BLaER1 treated with 17β-estradiol and CSF1 and Interleukin-3, amounts not matched to agents 10 nM and 100 nM (cell line): ENCODE data around the gene LANCL1.

Experiments used
- H3K27ac ChIP-seq, 11 experiments: shearing (Covaris generic); formaldehyde crosslinking; 2 replicates each; pipeline ENCODE4 v1.8.1; 2022
- H3K27me3 ChIP-seq, 11 experiments: shearing (Covaris generic); formaldehyde crosslinking; 2 replicates each; pipeline ENCODE4 v1.8.1; 2022
- H3K36me3 ChIP-seq, 11 experiments: shearing (Covaris generic); formaldehyde crosslinking; 2 replicates each; pipeline ENCODE4 v1.8.1; 2022
- H3K4me1 ChIP-seq, 10 experiments: shearing (Covaris generic); formaldehyde crosslinking; 2 replicates each; pipeline ENCODE4 v1.8.1; 2022
- H3K4me2 ChIP-seq, 11 experiments: shearing (Covaris generic); formaldehyde crosslinking; 2 replicates each; pipeline ENCODE4 v1.8.1; 2022
- H3K4me3 ChIP-seq, 10 experiments: shearing (Covaris generic); formaldehyde crosslinking; 2 replicates each; pipeline ENCODE4 v1.8.1; 2022
- H3K9ac ChIP-seq, 11 experiments: shearing (Covaris generic); formaldehyde crosslinking; 2 replicates each; pipeline ENCODE4 v1.8.1; 2022
- H3K9me3 ChIP-seq, 11 experiments: shearing (Covaris generic); formaldehyde crosslinking; replicated peaks in 1 of 11; 2 replicates each; pipeline ENCODE4 v1.8.1; 2022
- H4K20me1 ChIP-seq, 11 experiments: shearing (Covaris generic); formaldehyde crosslinking; 2 replicates each; pipeline ENCODE4 v1.8.1; 2022
- Cebpa-rat ChIP-seq, 11 experiments: shearing (Covaris generic); IDR thresholded peaks; 2 replicates each; pipeline ENCODE4 v1.8.1; 2022

The LANCL1 gene

GRCh38 chr2:210399440-210400041 is 77.0 kb downstream of the LANCL1 start:
- no peak overlapping the region for H3K4me2 ChIP-seq
- no peaks in the 10 kb centered on the region for H3K9me3 ChIP-seq
- H3K27ac ChIP-seq: no peak overlapping the region
- no peaks in the 10 kb centered on the region for H3K27me3 ChIP-seq
- no peaks in the 10 kb centered on the region for H3K4me1 ChIP-seq
- no peak for TF ChIP-seq Cebpa-rat (IDR thresholded peaks at IDR 0.05)
- no peaks in the 10 kb centered on the region for H4K20me1 ChIP-seq
- no peak overlapping the region for H3K9ac ChIP-seq
- H3K36me3 ChIP-seq: no peaks in the 10 kb centered on the region
- no peak overlapping the region for H3K4me3 ChIP-seq

GRCh38 chr2:210392469-210392881 is 84.1 kb downstream of the LANCL1 start:
- H3K4me3 ChIP-seq: no peak overlapping the region
- no peak for TF ChIP-seq Cebpa-rat (IDR thresholded peaks at IDR 0.05)
- no peaks in the 10 kb centered on the region for H4K20me1 ChIP-seq
- no peaks in the 10 kb centered on the region for H3K27me3 ChIP-seq
- H3K27ac ChIP-seq: no peak overlapping the region
- no peaks in the 10 kb centered on the region for H3K4me1 ChIP-seq
- H3K36me3 ChIP-seq: no peaks in the 10 kb centered on the region
- H3K4me2 ChIP-seq: no peak overlapping the region
- no peaks in the 10 kb centered on the region for H3K9me3 ChIP-seq
- H3K9ac ChIP-seq: no peak overlapping the region

- no peaks in the 10 kb centered on the region for H3K9me3 ChIP-seq
- no peaks in the 10 kb centered on the region for H3K27me3 ChIP-seq
- no peak overlapping the region for H3K9ac ChIP-seq
- H3K36me3 ChIP-seq: no peaks in the 10 kb centered on the region
- H3K4me3 ChIP-seq: no peak overlapping the region
- H3K4me1 ChIP-seq: no peaks in the 10 kb centered on the region
- no peak overlapping the region for H3K4me2 ChIP-seq
- H3K27ac ChIP-seq: no peak overlapping the region
- H4K20me1 ChIP-seq: no peaks in the 10 kb centered on the region
- TF ChIP-seq Cebpa-rat (IDR thresholded peaks at IDR 0.05): no peak
Measured at GRCh38 chr2:210389856-210390255, 86.7 kb downstream of the LANCL1 start.

- Histone ChIP-seq H3K4me1 (no peaks in the 10 kb centered on the region), H3K4me3 (no peak overlapping the region), H3K4me2 (no peak overlapping the region), H3K9me3 (no peaks in the 10 kb centered on the region), H3K36me3 (no peaks in the 10 kb centered on the region), H3K9ac (no peak overlapping the region), H4K20me1 (no peaks in the 10 kb centered on the region), H3K27ac (no peak overlapping the region), H3K27me3 (no peaks in the 10 kb centered on the region)
- no peak for TF ChIP-seq Cebpa-rat (IDR thresholded peaks at IDR 0.05)
Measured at GRCh38 chr2:210388148-210388547, 88.4 kb downstream of the LANCL1 start.

GRCh38 chr2:210387074-210387473 is 89.5 kb downstream of the LANCL1 start:
- Histone ChIP-seq H3K36me3 (no peaks in the 10 kb centered on the region), H3K4me3 (no peak overlapping the region), H3K9me3 (peaks cover 0 to 9% (median 0%) of the 10 kb centered on the region in 11 experiments; a peak in 1 of 22 replicates), H3K4me1 (no peaks in the 10 kb centered on the region), H3K9ac (no peak overlapping the region), H3K4me2 (no peak overlapping the region), H3K27ac (no peak overlapping the region), H4K20me1 (no peaks in the 10 kb centered on the region), H3K27me3 (no peaks in the 10 kb centered on the region)
- no peak for TF ChIP-seq Cebpa-rat (IDR thresholded peaks at IDR 0.05)
